Jurkat, Clone E6-1 (cell line): ENCODE measurements around the gene MUC2.

Experiments used
- DNase-seq: peaks from one replicate; pipeline ENCODE4 v3.0.0-alpha.2; 2011; ENCODE audit warnings: low read depth, low spot score
- H3K4me3 ChIP-seq: 2 replicates; pipeline ENCODE4 v1.5.1; 2011; ENCODE audit warnings: mild to moderate bottlenecking, low read length, control low read depth, moderate library complexity

The MUC2 gene

GRCh38 chr11:1067812-1068496 is 6.7 kb upstream of the MUC2 start:
- no peak overlapping the region for H3K4me3 ChIP-seq
- no peak for DNase-seq

GRCh38 chr11:1069740-1070139 is 4.9 kb upstream of the MUC2 start:
- no peak for DNase-seq

GRCh38 chr11:1070594-1071462 is 3.8 kb upstream of the MUC2 start:
- no peak for DNase-seq
- H3K4me3 ChIP-seq = no peak overlapping the region

More at GRCh38 chr11:1069740-1070139, 4.9 kb upstream of the MUC2 start:
- H3K4me3 ChIP-seq = no peak overlapping the region

- DNase-seq = no peak
These were observed 3.0 kb upstream of the MUC2 start for GRCh38 chr11:1071571-1072115.

GRCh38 chr11:1072116-1072820 is 2.4 kb upstream of the MUC2 start:
- DNase-seq = no peak
- no peak overlapping the region for H3K4me3 ChIP-seq

More at GRCh38 chr11:1071571-1072115, 3.0 kb upstream of the MUC2 start:
- no peak overlapping the region for H3K4me3 ChIP-seq

- no peak overlapping the region for H3K4me3 ChIP-seq
- no peak for DNase-seq
These were observed 1.8 kb upstream of the MUC2 start for GRCh38 chr11:1072821-1073231.

GRCh38 chr11:1073261-1073724 is 1.4 kb upstream of the MUC2 start:
- no peak overlapping the region for H3K4me3 ChIP-seq
- DNase-seq = no peak

- H3K4me3 ChIP-seq = no peak overlapping the region
- DNase-seq = no peak
These were observed 827 bp upstream of the MUC2 start for GRCh38 chr11:1073851-1074243.

- H3K4me3 ChIP-seq = no peak overlapping the region
- DNase-seq = no peak
These were observed 752 bp downstream of the MUC2 start for GRCh38 chr11:1075341-1075911.

- no peak for DNase-seq
- no peak overlapping the region for H3K4me3 ChIP-seq
These were observed 1.5 kb downstream of the MUC2 start for GRCh38 chr11:1076061-1076665.

- DNase-seq = no peak
- no peak overlapping the region for H3K4me3 ChIP-seq
These were observed 2.4 kb downstream of the MUC2 start for GRCh38 chr11:1077033-1077416.

GRCh38 chr11:1077417-1078119 is 2.9 kb downstream of the MUC2 start:
- no peak for DNase-seq
- no peak overlapping the region for H3K4me3 ChIP-seq

- no peak overlapping the region for H3K4me3 ChIP-seq
- DNase-seq = no peak
These were observed 3.5 kb downstream of the MUC2 start for GRCh38 chr11:1078191-1078601.

- H3K4me3 ChIP-seq = no peak overlapping the region
- DNase-seq = no peak
These were observed 7.1 kb downstream of the MUC2 start for GRCh38 chr11:1081601-1082311.

GRCh38 chr11:1082346-1082727 is 7.7 kb downstream of the MUC2 start:
- DNase-seq = no peak
- no peak overlapping the region for H3K4me3 ChIP-seq

GRCh38 chr11:1082728-1083620 is 8.3 kb downstream of the MUC2 start:
- no peak overlapping the region for H3K4me3 ChIP-seq
- no peak for DNase-seq
